IMR-90 (cell line): Measurements from ENCODE around the gene BMP3. TPM values are rescaled to one million over a fixed set of nuclear protein-coding genes. Genes with fewer than 3 reads are reported as not detected.

Source experiments
- ATAC-seq: fragments of 200-7000 bp; cut with Tn5 transposase; 2 replicates; pipeline ENCODE4 v1.9.1; 2020; ENCODE audit warnings: low read depth, mild to moderate bottlenecking, moderate library complexity
- BruUV-seq: library from RNA; stranded (reverse); fragments of 400-500 nt; replicated peaks from 2 replicates; lab custom pipeline; 2021; lab: Mats Ljungman, UMichigan
- CTCF ChIA-PET: fragments of 300-600 bp; formaldehyde crosslinking; extraction: SDS; loops from one replicate; lab custom pipeline; 2021; ENCODE audit warnings: antibody characterized with exemption; lab: Yijun Ruan, JAX
- POLR2A ChIA-PET: fragments of 300-600 bp; sonication (Branson Sonifier 250); formaldehyde crosslinking; loops from one replicate; lab custom pipeline; 2022; ENCODE audit warnings: antibody characterized with exemption; ENCODE audit not compliant: unreplicated experiment; lab: Charles Lee
- DNase-seq: peaks from one replicate; pipeline ENCODE4 v3.0.0; 2013
- H2AFZ ChIP-seq: replicated peaks from 2 replicates; pipeline ENCODE3; 2013; ENCODE audit warnings: low read length, mild to moderate bottlenecking; ENCODE audit not compliant: poor library complexity
- H2AK5ac ChIP-seq: 2 replicates; pipeline ENCODE4 v1.6.1; 2013; ENCODE audit warnings: low read depth, low read length, inconsistent platforms
- H2AK9ac ChIP-seq: replicated peaks from 2 replicates; pipeline ENCODE3; 2013; ENCODE audit warnings: mild to moderate bottlenecking, low read depth, low read length, moderate library complexity; ENCODE audit not compliant: poor library complexity
- H2BK120ac ChIP-seq: 2 replicates; pipeline ENCODE4 v1.6.1; 2013; ENCODE audit warnings: low read depth, low read length, inconsistent platforms
- H2BK15ac ChIP-seq: 3 replicates; pipeline ENCODE4 v1.6.1; 2013; ENCODE audit warnings: low read depth, low read length, inconsistent platforms
- H2BK20ac ChIP-seq: 2 replicates; pipeline ENCODE4 v1.6.1; 2013; ENCODE audit warnings: low read depth, mild to moderate bottlenecking, inconsistent platforms, low read length, moderate library complexity
- H2BK5ac ChIP-seq: 2 replicates; pipeline ENCODE4 v1.6.1; 2013; ENCODE audit warnings: mild to moderate bottlenecking, low read depth, low read length, inconsistent platforms; ENCODE audit not compliant: poor library complexity, severe bottlenecking
- H3K14ac ChIP-seq: replicated peaks from 2 replicates; pipeline ENCODE4 v1.6.1; 2013; ENCODE audit warnings: low read depth, low read length, inconsistent platforms
- H3K18ac ChIP-seq: 2 replicates; pipeline ENCODE4 v1.6.1; 2013; ENCODE audit warnings: low read depth, low read length, control low read depth
- H3K23ac ChIP-seq: 2 replicates; pipeline ENCODE4 v1.6.1; 2013; ENCODE audit warnings: low read depth, low read length, inconsistent platforms
- H3K27ac ChIP-seq: 2 replicates; pipeline ENCODE4 v1.5.1; 2013; ENCODE audit warnings: mild to moderate bottlenecking, control low read depth, low read length; ENCODE audit not compliant: insufficient read depth
- H3K27me3 ChIP-seq: 2 replicates; pipeline ENCODE4 v1.6.1; 2013; ENCODE audit warnings: low read length; ENCODE audit not compliant: control insufficient read depth, insufficient read depth
- H3K36me3 ChIP-seq: 2 replicates; pipeline ENCODE4 v1.6.1; 2013; ENCODE audit warnings: low read length, mixed read lengths; ENCODE audit not compliant: control insufficient read depth, insufficient read depth
- H3K4ac ChIP-seq: 2 replicates; pipeline ENCODE4 v1.6.1; 2013; ENCODE audit warnings: low read depth, low read length, inconsistent platforms
- H3K4me1 ChIP-seq: 2 replicates; pipeline ENCODE4 v1.6.1; 2013; ENCODE audit warnings: low read length, mixed read lengths; ENCODE audit not compliant: control insufficient read depth, insufficient read depth
- H3K4me2 ChIP-seq: 2 replicates; pipeline ENCODE4 v1.6.1; 2013; ENCODE audit warnings: low read depth, mild to moderate bottlenecking, control low read depth, low read length, moderate library complexity
- H3K4me3 ChIP-seq: 2 replicates; pipeline ENCODE4 v1.5.1; 2013; ENCODE audit warnings: low read depth, mild to moderate bottlenecking, control low read depth, low read length, moderate library complexity; ENCODE audit not compliant: insufficient read depth
- H3K56ac ChIP-seq: 2 replicates; pipeline ENCODE4 v1.6.1; 2013; ENCODE audit warnings: low read length, inconsistent platforms; ENCODE audit not compliant: insufficient read depth; ENCODE audit errors: extremely low read depth
- H3K79me1 ChIP-seq, 2 experiments: 2 replicates each; pipeline ENCODE4 v1.6.1; 2013; ENCODE audit warnings: low read length in 2 of 2, inconsistent platforms in 1 of 2, low read depth in 1 of 2
- H3K9ac ChIP-seq: 2 replicates; pipeline ENCODE4 v1.6.1; 2013; ENCODE audit warnings: low read depth, low read length, control low read depth
- H3K9me1 ChIP-seq: 2 replicates; pipeline ENCODE4 v1.6.1; 2013; ENCODE audit warnings: low read length, inconsistent platforms; ENCODE audit not compliant: insufficient read depth
- H3K9me3 ChIP-seq: 2 replicates; pipeline ENCODE4 v1.6.1; 2013; ENCODE audit warnings: low read length; ENCODE audit not compliant: control insufficient read depth, insufficient read depth
- H4K20me1 ChIP-seq: 2 replicates; pipeline ENCODE4 v1.6.1; 2013; ENCODE audit warnings: low read length, inconsistent platforms; ENCODE audit not compliant: insufficient read depth
- H4K5ac ChIP-seq: 2 replicates; pipeline ENCODE4 v1.6.1; 2013; ENCODE audit warnings: mild to moderate bottlenecking, low read depth, low read length, control low read depth
- H4K8ac ChIP-seq, 2 experiments: 2 replicates each; pipeline ENCODE4 v1.6.1; 2013; ENCODE audit warnings: low read depth in 2 of 2, low read length in 2 of 2, control low read depth in 1 of 2, inconsistent platforms in 1 of 2
- H4K91ac ChIP-seq: 2 replicates; pipeline ENCODE4 v1.6.1; 2013; ENCODE audit warnings: low read depth, low read length, inconsistent platforms; ENCODE audit not compliant: insufficient read depth
- FOS ChIP-seq: fragments of 150-350 bp; IDR thresholded peaks from 2 replicates; pipeline ENCODE4 v1.6.1; 2016; ENCODE audit warnings: low read depth, low read length
- MAFK ChIP-seq: IDR thresholded peaks from 2 replicates; pipeline ENCODE4 v1.6.1; 2012; ENCODE audit warnings: low read depth, low read length, improper control_type of control experiment
- NFE2L2 ChIP-seq: fragments of 150-350 bp; IDR thresholded peaks from 2 replicates; pipeline ENCODE4 v1.6.1; 2016; ENCODE audit warnings: low read depth, mild to moderate bottlenecking, low read length
- RCOR1 ChIP-seq: IDR thresholded peaks from 2 replicates; pipeline ENCODE4 v1.6.1; 2012; ENCODE audit warnings: mild to moderate bottlenecking, low read length, improper control_type of control experiment; ENCODE audit not compliant: insufficient replicate concordance
- WGBS, 2 experiments: methylation state at CpG; one replicate each; pipeline versions ENCODE4 v1.1.5 to v1.1.7; 2013; ENCODE audit warnings: missing lambda C conversion rate in 2 of 2; ENCODE audit not compliant: insufficient read length in 1 of 2; ENCODE audit errors: extremely low coverage in 2 of 2; 5-methylcytosine and 5-hydroxymethylcytosine counted together
- dilution Hi-C: fragments of 300-500 bp; cut with HindIII; formaldehyde crosslinking; loops from one replicate; pipeline ENCODE4 v1.14.3; 2018; ENCODE audit warnings: low sequenced_read_pairs; ENCODE audit not compliant: unreplicated experiment
- in situ Hi-C: fragments of 300-500 bp; cut with MboI; formaldehyde crosslinking; loops from 3 replicates; pipeline ENCODE4 v1.14.3; 2019; ENCODE audit warnings: low sequenced_read_pairs, inconsistent platforms, mixed read lengths
- intact Hi-C: fragments of 100-400 bp; cut with micrococcal nuclease; formaldehyde crosslinking; loops from 2 replicates; pipeline ENCODE4 v1.10.0; 2022
- polyA plus RNA-seq, 3 experiments: library from polyadenylated mRNA; depleted of rRNA; stranded (reverse); fragments of >200 nt; gene quantifications; 2 replicates each; pipeline ENCODE4 v1.2.3, GENCODE V29; 2012; ENCODE audit warnings: low replicate concordance in 1 of 3
- total RNA-seq: library from RNA; depleted of rRNA; stranded (reverse); fragments of >200 nt; gene quantifications from 2 replicates; pipeline ENCODE4 v1.2.3, GENCODE V29; 2012

The BMP3 gene
- total and polyA plus RNA-seq, 2 of the 4 experiments (the other 2 are of a cell fraction), result under 0.01 to 0.10 TPM

- BruUV-seq, result no TSS peak
- no peak overlapping the region for H4K8ac ChIP-seq
- no peak overlapping the region for H2AK5ac ChIP-seq
- H3K79me1 ChIP-seq, result no peaks in the 10 kb centered on the region
- H2AK9ac ChIP-seq, result no peak overlapping the region
- no peak overlapping the region for H4K91ac ChIP-seq
- no peak overlapping the region for H3K4ac ChIP-seq
- CTCF ChIA-PET, result no interaction called here
- H3K9me3 ChIP-seq, result no peaks in the 10 kb centered on the region
- dilution Hi-C loops (no loop called here), in situ Hi-C loops (no loop called here), intact Hi-C loops (no loop called here)
- no peak overlapping the region for H3K27ac ChIP-seq
- H3K4me1 ChIP-seq, result no peaks in the 10 kb centered on the region
- H2AFZ ChIP-seq, result no peak overlapping the region
- H3K18ac ChIP-seq, result no peak overlapping the region
- no peak overlapping the region for H4K5ac ChIP-seq
- TF ChIP-seq FOS (no peak), NFE2L2 (no peak), MAFK (no peak), RCOR1 (no peak)
- H2BK15ac ChIP-seq, result no peak overlapping the region
- no peaks in the 10 kb centered on the region for H3K27me3 ChIP-seq
- H3K9ac ChIP-seq, result no peak overlapping the region
- POLR2A ChIA-PET, result no interaction called here
- DNase-seq (no peak), ATAC-seq (no peak)
- H2BK5ac ChIP-seq, result no peak overlapping the region
- no peak overlapping the region for H3K4me2 ChIP-seq
- H3K4me3 ChIP-seq, result no peak overlapping the region
- H3K23ac ChIP-seq, result no peak overlapping the region
- no peaks in the 10 kb centered on the region for H3K9me1 ChIP-seq
- H4K20me1 ChIP-seq, result no peaks in the 10 kb centered on the region
- no peak overlapping the region for H3K14ac ChIP-seq
- H2BK20ac ChIP-seq, result no peak overlapping the region
- no peaks in the 10 kb centered on the region for H3K36me3 ChIP-seq
- no CpG with 5 or more reads among the region's 1 CpG for WGBS, 2 experiments
- no peak overlapping the region for H3K56ac ChIP-seq
- H2BK120ac ChIP-seq, result no peak overlapping the region
These were observed 66.1 kb downstream of the BMP3 start for GRCh38 chr4:81096566-81096965.
